ENCODE data around the gene PUS7L.

DNA sequence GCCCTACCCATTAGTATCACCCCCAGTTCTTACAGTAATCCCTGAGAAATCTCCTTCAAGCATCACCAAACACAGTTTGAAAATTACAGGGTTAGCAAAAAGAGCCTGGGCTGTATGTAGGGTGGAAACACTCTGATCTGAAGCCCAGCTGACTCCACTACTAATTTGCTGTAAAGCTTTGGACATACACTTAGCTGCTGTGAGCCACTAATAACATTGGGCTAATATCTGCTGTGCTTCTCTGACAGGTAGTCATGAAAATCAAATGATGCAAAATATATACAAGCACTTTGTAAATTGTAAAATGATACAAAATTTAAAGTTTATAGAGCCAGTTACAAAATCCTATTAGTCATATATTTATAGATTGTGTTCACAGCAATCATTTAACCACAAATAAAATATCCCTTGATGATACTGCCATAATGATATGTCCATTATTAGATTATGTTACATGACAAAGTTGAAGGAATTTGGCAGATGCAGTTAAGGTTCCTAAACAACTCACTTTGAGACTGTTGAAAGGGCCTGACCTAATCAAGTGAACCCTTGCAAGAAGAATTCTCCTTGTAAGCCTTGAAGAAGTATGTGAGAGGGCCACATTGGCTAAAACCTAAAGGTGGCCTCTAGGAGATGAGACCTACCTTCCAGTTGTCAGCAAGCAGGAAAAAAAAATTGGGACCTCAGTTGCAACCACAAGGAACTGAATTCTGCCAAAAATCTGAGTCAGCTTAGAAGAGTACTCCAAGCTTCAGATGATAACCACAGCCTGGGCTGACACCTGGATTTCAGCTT is 28.5 kb upstream of the PUS7L start:
- no peak for TF ChIP-seq POLR2A (IDR thresholded peaks at IDR 0.05)
- TF ChIP-seq, protein P1, sequence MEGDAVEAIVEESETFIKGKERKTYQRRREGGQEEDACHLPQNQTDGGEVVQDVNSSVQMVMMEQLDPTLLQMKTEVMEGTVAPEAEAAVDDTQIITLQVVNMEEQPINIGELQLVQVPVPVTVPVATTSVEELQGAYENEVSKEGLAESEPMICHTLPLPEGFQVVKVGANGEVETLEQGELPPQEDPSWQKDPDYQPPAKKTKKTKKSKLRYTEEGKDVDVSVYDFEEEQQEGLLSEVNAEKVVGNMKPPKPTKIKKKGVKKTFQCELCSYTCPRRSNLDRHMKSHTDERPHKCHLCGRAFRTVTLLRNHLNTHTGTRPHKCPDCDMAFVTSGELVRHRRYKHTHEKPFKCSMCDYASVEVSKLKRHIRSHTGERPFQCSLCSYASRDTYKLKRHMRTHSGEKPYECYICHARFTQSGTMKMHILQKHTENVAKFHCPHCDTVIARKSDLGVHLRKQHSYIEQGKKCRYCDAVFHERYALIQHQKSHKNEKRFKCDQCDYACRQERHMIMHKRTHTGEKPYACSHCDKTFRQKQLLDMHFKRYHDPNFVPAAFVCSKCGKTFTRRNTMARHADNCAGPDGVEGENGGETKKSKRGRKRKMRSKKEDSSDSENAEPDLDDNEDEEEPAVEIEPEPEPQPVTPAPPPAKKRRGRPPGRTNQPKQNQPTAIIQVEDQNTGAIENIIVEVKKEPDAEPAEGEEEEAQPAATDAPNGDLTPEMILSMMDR (IDR thresholded peaks at IDR 0.05): no peak
